Smooth muscle cell (in vitro differentiated cells): ENCODE results near the gene CNTLN. TPM values are rescaled to one million over a fixed set of nuclear protein-coding genes. Genes with fewer than 3 reads are reported as not detected.

Experiments
- DNase-seq: peaks from one replicate; lab custom pipeline; 2025; ENCODE audit not compliant: unreplicated experiment; lab: John Stamatoyannopoulos, UW
- H2AFZ ChIP-seq: fragments of 200-600 bp; sonication (generic); 2 replicates; pipeline ENCODE4 v1.6.0; 2016; ENCODE audit warnings: antibody characterized with exemption, low read depth, mild to moderate bottlenecking
- H3F3A ChIP-seq: fragments of 200-600 bp; sonication (generic); 2 replicates; pipeline ENCODE4 v1.6.0; 2017; ENCODE audit warnings: antibody characterized with exemption, low read depth
- H3K27ac ChIP-seq: fragments of 200-600 bp; sonication (generic); 2 replicates; pipeline ENCODE4 v1.5.1; 2016; ENCODE audit warnings: low read depth, mild to moderate bottlenecking
- H3K27me3 ChIP-seq: fragments of 200-600 bp; sonication (generic); 2 replicates; pipeline ENCODE4 v1.6.1; 2016; ENCODE audit warnings: low read depth, mild to moderate bottlenecking
- H3K36me3 ChIP-seq: fragments of 200-600 bp; sonication (generic); 2 replicates; pipeline ENCODE4 v1.5.1; 2016; ENCODE audit warnings: low read depth
- H3K4me1 ChIP-seq: fragments of 200-600 bp; sonication (generic); 2 replicates; pipeline ENCODE4 v1.5.1; 2016; ENCODE audit warnings: low read depth
- H3K4me2 ChIP-seq: fragments of 200-600 bp; sonication (generic); 2 replicates; pipeline ENCODE4 v1.6.0; 2016; ENCODE audit warnings: mild to moderate bottlenecking
- H3K4me3 ChIP-seq: fragments of 200-600 bp; sonication (generic); 2 replicates; pipeline ENCODE4 v1.5.1; 2016; ENCODE audit warnings: mild to moderate bottlenecking
- H3K79me2 ChIP-seq: fragments of 200-600 bp; sonication (generic); 2 replicates; pipeline ENCODE4 v1.6.0; 2016; ENCODE audit warnings: low read depth, mild to moderate bottlenecking
- H3K9ac ChIP-seq: fragments of 200-600 bp; sonication (generic); 2 replicates; pipeline ENCODE4 v1.6.0; 2016; ENCODE audit warnings: low read depth
- H3K9me3 ChIP-seq: fragments of 200-600 bp; sonication (generic); replicated peaks from 2 replicates; pipeline ENCODE4 v1.5.1; 2016; ENCODE audit warnings: low read depth
- H4K20me1 ChIP-seq: fragments of 200-600 bp; sonication (generic); 2 replicates; pipeline ENCODE4 v1.6.0; 2016; ENCODE audit warnings: low read depth
- WGBS: methylation state at CpG from one replicate; pipeline ENCODE4 v1.1.7; 2016; ENCODE audit warnings: low lambda C conversion rate; 5-methylcytosine and 5-hydroxymethylcytosine counted together
- polyA plus RNA-seq: library from polyadenylated mRNA; unstranded; fragments of >200 nt; fragmentation: Nextera tagmentation; extraction: Ambion mirVana; gene quantifications from 2 replicates; pipeline ENCODE4 v1.2.1, GENCODE V29; 2016
- total RNA-seq: library from RNA; depleted of rRNA; stranded (reverse); fragments of >200 nt; gene quantifications from 2 replicates; pipeline ENCODE4 v1.2.3, GENCODE V29; 2014
- TF ChIP-seq, protein P1 (sequence below): fragments of 200-600 bp; sonication (generic); IDR thresholded peaks from 2 replicates; pipeline ENCODE4 v1.5.1; 2017; ENCODE audit warnings: borderline replicate concordance, mild to moderate bottlenecking, antibody characterized with exemption; ENCODE audit not compliant: insufficient read depth, poor library complexity, severe bottlenecking

Gene CNTLN
- total and polyA plus RNA-seq, 2 experiments from 2014 or later: 5.7 to 9.0 TPM

- no peaks in the 10 kb centered on the region for H3F3A ChIP-seq
- H3K27me3 ChIP-seq: no peaks in the 10 kb centered on the region
- WGBS: 75% methylated on average over 4 of the region's 4 CpGs
- no peak overlapping the region for H3K27ac ChIP-seq
- no peaks in the 10 kb centered on the region for H3K36me3 ChIP-seq
- no peaks in the 10 kb centered on the region for H3K79me2 ChIP-seq
- H3K9me3 ChIP-seq: no peaks in the 10 kb centered on the region
- H2AFZ ChIP-seq: no peak overlapping the region
- H4K20me1 ChIP-seq: no peaks in the 10 kb centered on the region
- H3K9ac ChIP-seq: no peak overlapping the region
- no peak overlapping the region for H3K4me2 ChIP-seq
- TF ChIP-seq, protein P1, sequence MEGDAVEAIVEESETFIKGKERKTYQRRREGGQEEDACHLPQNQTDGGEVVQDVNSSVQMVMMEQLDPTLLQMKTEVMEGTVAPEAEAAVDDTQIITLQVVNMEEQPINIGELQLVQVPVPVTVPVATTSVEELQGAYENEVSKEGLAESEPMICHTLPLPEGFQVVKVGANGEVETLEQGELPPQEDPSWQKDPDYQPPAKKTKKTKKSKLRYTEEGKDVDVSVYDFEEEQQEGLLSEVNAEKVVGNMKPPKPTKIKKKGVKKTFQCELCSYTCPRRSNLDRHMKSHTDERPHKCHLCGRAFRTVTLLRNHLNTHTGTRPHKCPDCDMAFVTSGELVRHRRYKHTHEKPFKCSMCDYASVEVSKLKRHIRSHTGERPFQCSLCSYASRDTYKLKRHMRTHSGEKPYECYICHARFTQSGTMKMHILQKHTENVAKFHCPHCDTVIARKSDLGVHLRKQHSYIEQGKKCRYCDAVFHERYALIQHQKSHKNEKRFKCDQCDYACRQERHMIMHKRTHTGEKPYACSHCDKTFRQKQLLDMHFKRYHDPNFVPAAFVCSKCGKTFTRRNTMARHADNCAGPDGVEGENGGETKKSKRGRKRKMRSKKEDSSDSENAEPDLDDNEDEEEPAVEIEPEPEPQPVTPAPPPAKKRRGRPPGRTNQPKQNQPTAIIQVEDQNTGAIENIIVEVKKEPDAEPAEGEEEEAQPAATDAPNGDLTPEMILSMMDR: no peak
- no peak for DNase-seq
- no peak overlapping the region for H3K4me3 ChIP-seq
- no peaks in the 10 kb centered on the region for H3K4me1 ChIP-seq
These were observed 4.5 kb upstream of the CNTLN start for GRCh38 chr9:17130291-17130690.

- DNase-seq: no peak
- Histone ChIP-seq H3K9me3 (no peaks in the 10 kb centered on the region), H3K79me2 (no peaks in the 10 kb centered on the region), H4K20me1 (no peaks in the 10 kb centered on the region), H3K27me3 (no peaks in the 10 kb centered on the region), H3K4me2 (no peak overlapping the region), H3F3A (no peaks in the 10 kb centered on the region), H3K4me3 (no peak overlapping the region), H2AFZ (no peak overlapping the region), H3K9ac (no peak overlapping the region), H3K4me1 (no peaks in the 10 kb centered on the region), H3K27ac (no peak overlapping the region), H3K36me3 (no peaks in the 10 kb centered on the region)
- TF ChIP-seq, protein P1: no peak
- 99% methylated on average over 2 of the region's 2 CpGs for WGBS
These were observed 4.1 kb upstream of the CNTLN start for GRCh38 chr9:17130725-17131124.

DNA sequence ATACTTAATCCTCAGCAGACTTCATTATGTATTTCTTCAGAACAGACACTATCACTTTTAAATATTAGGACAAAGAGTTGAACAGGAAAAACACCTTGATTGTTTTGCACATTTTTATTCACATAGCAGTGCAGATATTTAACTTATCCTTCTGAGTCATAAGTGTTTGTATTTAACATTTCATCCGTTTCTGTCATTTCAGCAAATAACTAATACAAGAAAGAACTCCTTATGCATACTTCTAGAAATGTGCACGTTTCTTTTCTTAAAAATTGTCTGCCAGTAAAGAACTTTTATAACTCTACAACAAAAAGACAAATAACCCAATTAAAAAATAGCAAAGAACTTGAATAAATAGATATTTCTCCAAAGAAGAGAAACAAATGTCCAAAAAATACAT is 3.3 kb upstream of the CNTLN start:
- DNase-seq: no peak
- H3K4me1 ChIP-seq: no peaks in the 10 kb centered on the region
- H3K9ac ChIP-seq: no peak overlapping the region
- no peaks in the 10 kb centered on the region for H3K27me3 ChIP-seq
- no peaks in the 10 kb centered on the region for H3K36me3 ChIP-seq
- no peak overlapping the region for H3K27ac ChIP-seq
- no peaks in the 10 kb centered on the region for H3K9me3 ChIP-seq
- H3K4me2 ChIP-seq: no peak overlapping the region
- H2AFZ ChIP-seq: no peak overlapping the region
- TF ChIP-seq, protein P1: no peak
- H3K79me2 ChIP-seq: peaks cover 5% of the 10 kb centered on the region
- 92% methylated on average over 2 of the region's 2 CpGs for WGBS
- H4K20me1 ChIP-seq: no peaks in the 10 kb centered on the region
- H3K4me3 ChIP-seq: no peak overlapping the region
- H3F3A ChIP-seq: no peaks in the 10 kb centered on the region
